Body of pancreas (tissue), 4 donors: ENCODE results near the gene BTBD10.

Experiments used
- CTCF ChIP-seq, 7 experiments: fragments of 450-650 bp in 4 of 7; fragments of 200-600 bp in 3 of 7; sonication (generic) in 3 of 7; IDR thresholded peaks; one replicate each; pipeline ENCODE4 v1.5.1; 2016 to 2019; ENCODE audit warnings: antibody characterized with exemption in 7 of 7
- POLR2A ChIP-seq, 3 donors: fragments of 450-650 bp; IDR thresholded peaks; one replicate each; pipeline ENCODE4 v1.6.1; 2016; ENCODE audit warnings: antibody characterized with exemption in 3 of 3, mild to moderate bottlenecking in 2 of 3

- TF ChIP-seq CTCF (IDR thresholded peaks at IDR 0.05) (no peak), POLR2A (IDR thresholded peaks at IDR 0.05) (no peak)
Observed at GRCh38 chr11:13373216-13373615, 89.8 kb downstream of the BTBD10 start.
